Neuron (in vitro differentiated cells): ENCODE measurements around the gene LTBP3.
A peak's percentile ranks its signal among the peaks of the same experiment; 100 is the strongest.

Source experiments
- H2AFZ ChIP-seq: one replicate; pipeline ENCODE4 v1.6.1; 2013; ENCODE audit warnings: low read depth, mild to moderate bottlenecking, inconsistent platforms, low read length, moderate library complexity
- H3K27me3 ChIP-seq: one replicate; pipeline ENCODE4 v1.6.1; 2013; ENCODE audit warnings: low read length; ENCODE audit not compliant: insufficient read depth
- H3K36me3 ChIP-seq: one replicate; pipeline ENCODE4 v1.6.1; 2013; ENCODE audit warnings: low read length; ENCODE audit not compliant: insufficient read depth
- H3K4me1 ChIP-seq: one replicate; pipeline ENCODE4 v1.6.1; 2013; ENCODE audit warnings: low read length; ENCODE audit not compliant: insufficient read depth
- H3K4me3 ChIP-seq: 2 replicates; pipeline ENCODE4 v1.5.1; 2013; ENCODE audit warnings: mild to moderate bottlenecking, low read length, moderate library complexity
- H3K9me3 ChIP-seq: one replicate; pipeline ENCODE4 v1.6.1; 2013; ENCODE audit warnings: low read length

Gene LTBP3

GRCh38 chr11:65559951-65560537, 1.9 kb upstream of the LTBP3 start:
- Histone ChIP-seq H2AFZ (no peak overlapping the region), H3K4me3 (no peak overlapping the region), H3K9me3 (no peaks in the 10 kb centered on the region), H3K4me1 (peaks cover 45% of the 10 kb centered on the region), H3K36me3 (no peaks in the 10 kb centered on the region), H3K27me3 (no peaks in the 10 kb centered on the region)

GRCh38 chr11:65559535-65559934, 1.4 kb upstream of the LTBP3 start:
- peaks cover 45% of the 10 kb centered on the region for H3K4me1 ChIP-seq
- no peaks in the 10 kb centered on the region for H3K36me3 ChIP-seq
- H2AFZ ChIP-seq: no peak overlapping the region
- H3K27me3 ChIP-seq: no peaks in the 10 kb centered on the region
- no peaks in the 10 kb centered on the region for H3K9me3 ChIP-seq
- no peak overlapping the region for H3K4me3 ChIP-seq

- Histone ChIP-seq H3K36me3 (no peaks in the 10 kb centered on the region), H3K9me3 (no peaks in the 10 kb centered on the region), H3K27me3 (no peaks in the 10 kb centered on the region), H3K4me1 (peaks cover 45% of the 10 kb centered on the region), H3K4me3 (peak overlapping the region; percentile 52), H2AFZ (peak overlapping the region; percentile 13)
These were observed 861 bp upstream of the LTBP3 start for GRCh38 chr11:65558930-65559509.

GRCh38 chr11:65557280-65558001, 718 bp downstream of the LTBP3 start:
- peak overlapping the region; percentile 52 for H3K4me3 ChIP-seq
- H3K36me3 ChIP-seq: no peaks in the 10 kb centered on the region
- H3K9me3 ChIP-seq: no peaks in the 10 kb centered on the region
- peak overlapping the region; percentile 13 for H2AFZ ChIP-seq
- H3K27me3 ChIP-seq: no peaks in the 10 kb centered on the region
- peaks cover 45% of the 10 kb centered on the region for H3K4me1 ChIP-seq

- Histone ChIP-seq H3K36me3 (no peaks in the 10 kb centered on the region), H3K4me3 (peak overlapping the region; percentile 52), H3K27me3 (no peaks in the 10 kb centered on the region), H3K4me1 (peaks cover 44% of the 10 kb centered on the region), H3K9me3 (no peaks in the 10 kb centered on the region), H2AFZ (peak overlapping the region; percentile 8)
These were observed 1.5 kb downstream of the LTBP3 start for GRCh38 chr11:65556470-65557279.

- Histone ChIP-seq H2AFZ (no peak overlapping the region), H3K27me3 (no peaks in the 10 kb centered on the region), H3K4me1 (peaks cover 35% of the 10 kb centered on the region), H3K36me3 (no peaks in the 10 kb centered on the region), H3K4me3 (no peak overlapping the region), H3K9me3 (no peaks in the 10 kb centered on the region)
These were observed 2.4 kb downstream of the LTBP3 start for GRCh38 chr11:65555693-65556231.

GRCh38 chr11:65554842-65555430, 3.2 kb downstream of the LTBP3 start:
- Histone ChIP-seq H3K4me3 (no peak overlapping the region), H3K9me3 (no peaks in the 10 kb centered on the region), H3K36me3 (no peaks in the 10 kb centered on the region), H3K27me3 (no peaks in the 10 kb centered on the region), H3K4me1 (peaks cover 29% of the 10 kb centered on the region), H2AFZ (no peak overlapping the region)

- Histone ChIP-seq H3K4me1 (peaks cover 24% of the 10 kb centered on the region), H3K36me3 (no peaks in the 10 kb centered on the region), H3K27me3 (no peaks in the 10 kb centered on the region), H2AFZ (no peak overlapping the region), H3K4me3 (no peak overlapping the region), H3K9me3 (no peaks in the 10 kb centered on the region)
These were observed 3.9 kb downstream of the LTBP3 start for GRCh38 chr11:65554057-65554818.

GRCh38 chr11:65553301-65554001, 4.7 kb downstream of the LTBP3 start:
- Histone ChIP-seq H3K27me3 (no peaks in the 10 kb centered on the region), H3K36me3 (no peaks in the 10 kb centered on the region), H3K4me1 (peaks cover 18% of the 10 kb centered on the region), H3K4me3 (no peak overlapping the region), H3K9me3 (no peaks in the 10 kb centered on the region), H2AFZ (no peak overlapping the region)

GRCh38 chr11:65552388-65552951, 5.7 kb downstream of the LTBP3 start:
- no peaks in the 10 kb centered on the region for H3K36me3 ChIP-seq
- no peak overlapping the region for H3K4me3 ChIP-seq
- no peaks in the 10 kb centered on the region for H3K9me3 ChIP-seq
- H2AFZ ChIP-seq: no peak overlapping the region
- H3K27me3 ChIP-seq: no peaks in the 10 kb centered on the region
- peaks cover 17% of the 10 kb centered on the region for H3K4me1 ChIP-seq

GRCh38 chr11:65551572-65552387, 6.4 kb downstream of the LTBP3 start:
- H3K4me3 ChIP-seq: no peak overlapping the region
- H3K4me1 ChIP-seq: peaks cover 12% of the 10 kb centered on the region
- no peaks in the 10 kb centered on the region for H3K9me3 ChIP-seq
- no peaks in the 10 kb centered on the region for H3K36me3 ChIP-seq
- no peak overlapping the region for H2AFZ ChIP-seq
- no peaks in the 10 kb centered on the region for H3K27me3 ChIP-seq
